ENCODE data around the gene MTMR2. TPM values are rescaled to one million over a fixed set of nuclear protein-coding genes. Genes with fewer than 3 reads are reported as not detected.

MTMR2 gene
- total and polyA plus RNA-seq, 2 experiments from 2014 or later: 22.9 to 36.6 TPM

- Histone ChIP-seq H4K20me1 (ENCODE audit: insufficient read depth, poor library complexity, severe bottlenecking) (no peaks in the 10 kb centered on the region), H3K79me2 (peaks cover 61% of the 10 kb centered on the region), H3K4me2 (peak overlapping the region; percentile 74), H3K27me3 (no peaks in the 10 kb centered on the region), H3K36me3 (replicated peaks; ENCODE audit: insufficient read depth, low read depth) (no peaks in the 10 kb centered on the region), H3K4me1 (ENCODE audit: insufficient read depth) (peaks cover 3% of the 10 kb centered on the region), H3K4me3 (peak overlapping the region; percentile 82), H2AFZ (peak overlapping the region; percentile 79), H3K9me2 (replicated peaks; ENCODE audit: insufficient read depth) (no peaks in the 10 kb centered on the region), H3K27ac (peak overlapping the region; percentile 99), H3K9me3 (ENCODE audit: low read depth) (no peaks in the 10 kb centered on the region)
- whole genome bisulfite sequencing (ENCODE audit: low lambda C conversion rate, missing lambda C conversion rate): 46% methylated on average over 9 of the region's 9 CpGs
- no peak for DNase-seq (ENCODE audit: low spot score)
- no peak for TF ChIP-seq EZH2phosphoT487 (IDR thresholded peaks at IDR 0.05; ENCODE audit: low read depth, severe bottlenecking, unreplicated experiment)
- TF ChIP-seq, protein P1, sequence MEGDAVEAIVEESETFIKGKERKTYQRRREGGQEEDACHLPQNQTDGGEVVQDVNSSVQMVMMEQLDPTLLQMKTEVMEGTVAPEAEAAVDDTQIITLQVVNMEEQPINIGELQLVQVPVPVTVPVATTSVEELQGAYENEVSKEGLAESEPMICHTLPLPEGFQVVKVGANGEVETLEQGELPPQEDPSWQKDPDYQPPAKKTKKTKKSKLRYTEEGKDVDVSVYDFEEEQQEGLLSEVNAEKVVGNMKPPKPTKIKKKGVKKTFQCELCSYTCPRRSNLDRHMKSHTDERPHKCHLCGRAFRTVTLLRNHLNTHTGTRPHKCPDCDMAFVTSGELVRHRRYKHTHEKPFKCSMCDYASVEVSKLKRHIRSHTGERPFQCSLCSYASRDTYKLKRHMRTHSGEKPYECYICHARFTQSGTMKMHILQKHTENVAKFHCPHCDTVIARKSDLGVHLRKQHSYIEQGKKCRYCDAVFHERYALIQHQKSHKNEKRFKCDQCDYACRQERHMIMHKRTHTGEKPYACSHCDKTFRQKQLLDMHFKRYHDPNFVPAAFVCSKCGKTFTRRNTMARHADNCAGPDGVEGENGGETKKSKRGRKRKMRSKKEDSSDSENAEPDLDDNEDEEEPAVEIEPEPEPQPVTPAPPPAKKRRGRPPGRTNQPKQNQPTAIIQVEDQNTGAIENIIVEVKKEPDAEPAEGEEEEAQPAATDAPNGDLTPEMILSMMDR (IDR thresholded peaks at IDR 0.05; ENCODE audit: poor library complexity): no peak
- TF ChIP-seq EZH2 (IDR thresholded peaks at IDR 0.05; ENCODE audit: borderline replicate concordance): no peak
Observed at GRCh38 chr11:95922536-95923438, 1.1 kb downstream of the MTMR2 start.

DNA sequence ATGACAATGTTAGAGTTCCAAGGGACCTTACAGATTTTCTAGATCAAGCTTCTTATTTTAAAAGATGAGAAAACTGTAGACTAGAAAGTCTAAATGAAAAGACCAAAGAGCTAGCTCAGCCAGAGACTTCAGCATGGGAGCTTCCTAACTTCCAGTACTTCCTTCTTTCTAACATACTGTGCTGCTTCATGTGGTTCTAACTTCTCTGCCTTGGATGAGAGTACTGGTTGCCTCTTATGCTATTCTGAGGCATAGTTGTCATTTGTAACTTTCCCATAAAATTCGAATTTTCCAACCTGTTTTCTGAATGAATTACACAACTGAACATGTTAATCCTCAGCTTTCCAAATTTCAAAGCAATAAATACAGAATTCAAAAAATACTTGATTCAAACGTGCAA, 1.8 kb downstream of the MTMR2 start:
- Histone ChIP-seq H3K27me3 (no peaks in the 10 kb centered on the region), H3K9me3 (ENCODE audit: low read depth) (no peaks in the 10 kb centered on the region), H4K20me1 (ENCODE audit: insufficient read depth, poor library complexity, severe bottlenecking) (no peaks in the 10 kb centered on the region), H3K4me1 (ENCODE audit: insufficient read depth) (peaks cover 3% of the 10 kb centered on the region), H3K4me3 (no peak overlapping the region), H3K79me2 (peaks cover 68% of the 10 kb centered on the region), H2AFZ (no peak overlapping the region), H3K27ac (no peak overlapping the region), H3K4me2 (peak overlapping the region; percentile 74), H3K9me2 (replicated peaks; ENCODE audit: insufficient read depth) (no peaks in the 10 kb centered on the region), H3K36me3 (replicated peaks; ENCODE audit: insufficient read depth, low read depth) (no peaks in the 10 kb centered on the region)
- 44% methylated on average over 2 of the region's 2 CpGs for WGBS (ENCODE audit: low lambda C conversion rate, missing lambda C conversion rate)
- DNase-seq (ENCODE audit: low spot score): no peak
- TF ChIP-seq EZH2 (IDR thresholded peaks at IDR 0.05; ENCODE audit: borderline replicate concordance) (no peak), EZH2phosphoT487 (IDR thresholded peaks at IDR 0.05; ENCODE audit: low read depth, severe bottlenecking, unreplicated experiment) (no peak)
- TF ChIP-seq, protein P1 (IDR thresholded peaks at IDR 0.05; ENCODE audit: poor library complexity): no peak

DNA sequence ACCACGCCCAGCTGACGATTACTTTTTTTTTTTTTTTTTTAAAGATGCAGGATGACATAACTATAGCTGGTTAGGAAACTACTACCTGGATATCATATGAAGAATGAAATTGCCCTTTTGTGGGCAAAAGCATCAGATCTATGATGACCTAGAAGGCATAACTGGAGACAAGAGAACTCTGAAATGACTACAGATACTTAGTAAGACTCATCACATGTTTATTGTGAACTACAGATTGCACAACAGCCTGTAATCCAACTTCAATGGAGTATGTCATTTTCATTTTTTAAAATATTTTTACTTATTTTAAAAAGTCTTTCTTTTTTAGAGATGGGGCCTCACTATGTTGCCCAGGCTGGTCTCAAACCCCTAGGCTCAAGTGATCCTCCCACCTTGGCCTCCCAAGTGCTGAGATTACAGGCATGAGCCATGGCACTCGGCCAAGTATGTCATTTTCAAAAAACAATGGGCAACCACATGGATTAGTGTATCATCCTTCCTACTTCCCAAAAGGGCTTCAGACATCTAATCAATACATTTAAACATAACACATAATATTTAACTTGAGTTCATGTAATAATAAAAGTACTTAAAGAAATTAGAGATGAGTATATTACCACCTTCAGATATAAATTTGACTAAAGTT, 3.3 kb downstream of the MTMR2 start:
- H3K4me2 ChIP-seq: no peak overlapping the region
- no peak overlapping the region for H3K4me3 ChIP-seq
- TF ChIP-seq, protein P1 (IDR thresholded peaks at IDR 0.05; ENCODE audit: poor library complexity): no peak
- no peak for TF ChIP-seq EZH2phosphoT487 (IDR thresholded peaks at IDR 0.05; ENCODE audit: low read depth, severe bottlenecking, unreplicated experiment)
- TF ChIP-seq EZH2 (IDR thresholded peaks at IDR 0.05; ENCODE audit: borderline replicate concordance): no peak
- H3K9me2 ChIP-seq (replicated peaks; ENCODE audit: insufficient read depth): no peaks in the 10 kb centered on the region
- no peaks in the 10 kb centered on the region for H3K27me3 ChIP-seq
- no peaks in the 10 kb centered on the region for H3K9me3 ChIP-seq (ENCODE audit: low read depth)
- WGBS (ENCODE audit: low lambda C conversion rate, missing lambda C conversion rate): 97% methylated on average over 3 of the region's 3 CpGs
- H4K20me1 ChIP-seq (ENCODE audit: insufficient read depth, poor library complexity, severe bottlenecking): no peaks in the 10 kb centered on the region
- no peaks in the 10 kb centered on the region for H3K36me3 ChIP-seq (replicated peaks; ENCODE audit: insufficient read depth, low read depth)
- H3K4me1 ChIP-seq (ENCODE audit: insufficient read depth): peaks cover 3% of the 10 kb centered on the region
- H3K79me2 ChIP-seq: peaks cover 80% of the 10 kb centered on the region
- no peak overlapping the region for H2AFZ ChIP-seq
- no peak for DNase-seq (ENCODE audit: low spot score)
- no peak overlapping the region for H3K27ac ChIP-seq

Measured in hepatocyte (in vitro differentiated cells).